SK-MEL-5 (cell line): ENCODE data around the gene ELP4. TPM values are rescaled to one million over a fixed set of nuclear protein-coding genes. Genes with fewer than 3 reads are reported as not detected.
"Not testable (repeated sequence)": the region's sequence is repeated elsewhere in the genome, so short reads cannot be mapped to it uniquely, and the experiment has no call there.

Source experiments
- DNase-seq: peaks from one replicate; pipeline ENCODE4 v3.0.0-alpha.2; 2016; ENCODE audit warnings: low read depth, low spot score
- in situ Hi-C: cut with HindIII; loops from 2 replicates; pipeline ENCODE4 v1.10.0; 2016; ENCODE audit warnings: low sequenced_read_pairs, high pct_unique_total_duplicates, low pct_unique_long_range_greater_than_20kb
- total RNA-seq: library from RNA; depleted of rRNA; stranded (reverse); fragments of >200 nt; shearing (Covaris generic); gene quantifications from 2 replicates; pipeline ENCODE4 v1.2.3, GENCODE V29; 2014

The ELP4 gene
- total RNA-seq, 1 experiment from 2014 or later = 18.5 TPM

- in situ Hi-C loops = no loop called here
- no peak for DNase-seq
Measured at GRCh38 chr11:31664954-31665353, 155.4 kb downstream of the ELP4 start.

- DNase-seq = no peak
- in situ Hi-C loops = no loop called here
Measured at GRCh38 chr11:31671681-31672080, 162.1 kb downstream of the ELP4 start.

GRCh38 chr11:31673108-31673507 lies 163.5 kb downstream of the ELP4 start:
- in situ Hi-C loops = not testable (repeated sequence)

GRCh38 chr11:31676280-31676982 lies 166.9 kb downstream of the ELP4 start:
- DNase-seq = no peak
- in situ Hi-C loops = no loop called here

More at GRCh38 chr11:31673108-31673507, 163.5 kb downstream of the ELP4 start:
- not testable (repeated sequence) for DNase-seq

GRCh38 chr11:31680770-31681169 lies 171.2 kb downstream of the ELP4 start:
- no peak for DNase-seq
- in situ Hi-C loops = no loop called here

- DNase-seq = no peak
- in situ Hi-C loops = no loop called here
Measured at GRCh38 chr11:31687256-31687655, 177.7 kb downstream of the ELP4 start.

GRCh38 chr11:31687861-31688260 lies 178.3 kb downstream of the ELP4 start:
- in situ Hi-C loops = no loop called here
- no peak for DNase-seq

GRCh38 chr11:31689559-31689958 lies 180.0 kb downstream of the ELP4 start:
- no peak for DNase-seq
- in situ Hi-C loops = no loop called here

- DNase-seq = no peak
- in situ Hi-C loops = no loop called here
Measured at GRCh38 chr11:31690041-31690440, 180.5 kb downstream of the ELP4 start.

- in situ Hi-C loops = no loop called here
- no peak for DNase-seq
Measured at GRCh38 chr11:31690516-31690915, 180.9 kb downstream of the ELP4 start.

GRCh38 chr11:31692466-31692865 lies 182.9 kb downstream of the ELP4 start:
- in situ Hi-C loops = no loop called here
- DNase-seq = peak; percentile 30

GRCh38 chr11:31697049-31697448 lies 187.5 kb downstream of the ELP4 start:
- DNase-seq, in situ Hi-C loops: not testable (repeated sequence)

GRCh38 chr11:31699066-31699465 lies 189.5 kb downstream of the ELP4 start:
- DNase-seq = no peak
- in situ Hi-C loops = no loop called here

- in situ Hi-C loops = no loop called here
- peak; percentile 14 for DNase-seq
Measured at GRCh38 chr11:31702966-31703365, 193.4 kb downstream of the ELP4 start.

GRCh38 chr11:31706357-31706756 lies 196.8 kb downstream of the ELP4 start:
- in situ Hi-C loops = no loop called here
- DNase-seq = no peak

- in situ Hi-C loops = no loop called here
- DNase-seq = peak; percentile 92
Measured at GRCh38 chr11:31711137-31711536, 201.6 kb downstream of the ELP4 start.

GRCh38 chr11:31712851-31713250 lies 203.3 kb downstream of the ELP4 start:
- DNase-seq = no peak
- in situ Hi-C loops = no loop called here

- in situ Hi-C loops = no loop called here
- DNase-seq = no peak
Measured at GRCh38 chr11:31714840-31715239, 205.3 kb downstream of the ELP4 start.

- peak; percentile 85 for DNase-seq
- in situ Hi-C loops = no loop called here
Measured at GRCh38 chr11:31720225-31720624, 210.7 kb downstream of the ELP4 start.
